HG02870 (cell line): ENCODE measurements around the gene UACA.

Experiments
- ATAC-seq: cut with Tn5 transposase; IDR thresholded peaks from one replicate; pipeline ENCODE4 v1.9.1; 2021; ENCODE audit warnings: mild to moderate bottlenecking, moderate library complexity; ENCODE audit not compliant: unreplicated experiment

Gene UACA

GRCh38 chr15:70715840-70716485 is 47.4 kb downstream of the UACA start:
- no peak for ATAC-seq

GRCh38 chr15:70714565-70714964 is 48.8 kb downstream of the UACA start:
- ATAC-seq = no peak

- ATAC-seq = no peak
Observed at GRCh38 chr15:70714015-70714414, 49.3 kb downstream of the UACA start.

- no peak for ATAC-seq
Observed at GRCh38 chr15:70712271-70712670, 51.1 kb downstream of the UACA start.

GRCh38 chr15:70710714-70711113 is 52.6 kb downstream of the UACA start:
- no peak for ATAC-seq

- ATAC-seq = no peak
Observed at GRCh38 chr15:70708839-70709238, 54.5 kb downstream of the UACA start.

- no peak for ATAC-seq
Observed at GRCh38 chr15:70707686-70708300, 55.6 kb downstream of the UACA start.

GRCh38 chr15:70704731-70705130 is 58.6 kb downstream of the UACA start:
- ATAC-seq = no peak

GRCh38 chr15:70704166-70704565 is 59.2 kb downstream of the UACA start:
- ATAC-seq = no peak

- ATAC-seq = no peak
Observed at GRCh38 chr15:70703096-70703878, 60.1 kb downstream of the UACA start.

- ATAC-seq = no peak
Observed at GRCh38 chr15:70702584-70702983, 60.8 kb downstream of the UACA start.

- no peak for ATAC-seq
Observed at GRCh38 chr15:70701891-70702568, 61.3 kb downstream of the UACA start.

GRCh38 chr15:70701171-70701570 is 62.2 kb downstream of the UACA start:
- ATAC-seq = no peak

GRCh38 chr15:70699890-70700289 is 63.5 kb downstream of the UACA start:
- no peak for ATAC-seq

- ATAC-seq = no peak
Observed at GRCh38 chr15:70698836-70699390, 64.4 kb downstream of the UACA start.

- no peak for ATAC-seq
Observed at GRCh38 chr15:70698426-70698825, 64.9 kb downstream of the UACA start.

- ATAC-seq = no peak
Observed at GRCh38 chr15:70690491-70691276, 72.7 kb downstream of the UACA start.

- no peak for ATAC-seq
Observed at GRCh38 chr15:70690021-70690420, 73.3 kb downstream of the UACA start.

- ATAC-seq = no peak
Observed at GRCh38 chr15:70687482-70687881, 75.9 kb downstream of the UACA start.

GRCh38 chr15:70680817-70681216 is 82.5 kb downstream of the UACA start:
- no peak for ATAC-seq

GRCh38 chr15:70679919-70680231 is 83.5 kb downstream of the UACA start:
- ATAC-seq = no peak
